ENCODE measurements around the gene ADD3. TPM values are rescaled to one million over a fixed set of nuclear protein-coding genes. Genes with fewer than 3 reads are reported as not detected.
"Not testable (repeated sequence)": the region's sequence is repeated elsewhere in the genome, so short reads cannot be mapped to it uniquely, and the experiment has no call there.

Gene ADD3
- total RNA-seq, 1 experiment from 2014 or later, result 14.1 TPM

- Histone ChIP-seq H3K27me3 (no peaks in the 10 kb centered on the region), H3K4me3 (no peak overlapping the region), H3K36me3 (no peaks in the 10 kb centered on the region), H3K9me3 (no peaks in the 10 kb centered on the region)
- no peak for DNase-seq
These were observed 28.9 kb downstream of the ADD3 start for GRCh38 chr10:110036640-110037039.

- Histone ChIP-seq H3K9me3 (no peaks in the 10 kb centered on the region), H3K4me3 (no peak overlapping the region), H3K27me3 (no peaks in the 10 kb centered on the region), H3K36me3 (no peaks in the 10 kb centered on the region)
- DNase-seq, result no peak
These were observed 31.5 kb downstream of the ADD3 start for GRCh38 chr10:110039254-110039653.

- Histone ChIP-seq H3K9me3 (no peaks in the 10 kb centered on the region), H3K27me3 (no peaks in the 10 kb centered on the region), H3K36me3 (no peaks in the 10 kb centered on the region), H3K4me3 (no peak overlapping the region)
- DNase-seq, result no peak
These were observed 32.3 kb downstream of the ADD3 start for GRCh38 chr10:110040108-110040507.

- no peaks in the 10 kb centered on the region for H3K36me3 ChIP-seq
- DNase-seq, result no peak
- no peaks in the 10 kb centered on the region for H3K9me3 ChIP-seq
- no peaks in the 10 kb centered on the region for H3K27me3 ChIP-seq
- no peak overlapping the region for H3K4me3 ChIP-seq
These were observed 33.1 kb downstream of the ADD3 start for GRCh38 chr10:110040767-110041478.

- Histone ChIP-seq H3K9me3 (no peaks in the 10 kb centered on the region), H3K4me3 (no peak overlapping the region), H3K36me3 (no peaks in the 10 kb centered on the region), H3K27me3 (no peaks in the 10 kb centered on the region)
- DNase-seq, result no peak
These were observed 33.7 kb downstream of the ADD3 start for GRCh38 chr10:110041479-110041829.

GRCh38 chr10:110042181-110042580 is 34.4 kb downstream of the ADD3 start:
- H3K27me3 ChIP-seq, result no peaks in the 10 kb centered on the region
- H3K36me3 ChIP-seq, result no peaks in the 10 kb centered on the region
- DNase-seq, result no peak
- H3K4me3 ChIP-seq, result no peak overlapping the region
- no peaks in the 10 kb centered on the region for H3K9me3 ChIP-seq

- H3K4me3 ChIP-seq, result no peak overlapping the region
- DNase-seq, result no peak
- no peaks in the 10 kb centered on the region for H3K36me3 ChIP-seq
These were observed 35.1 kb downstream of the ADD3 start for GRCh38 chr10:110042891-110043290.

GRCh38 chr10:110044681-110045080 is 36.9 kb downstream of the ADD3 start:
- H3K27me3 ChIP-seq, result no peaks in the 10 kb centered on the region
- H3K9me3 ChIP-seq, result peaks cover 5% of the 10 kb centered on the region; the same call in 1 of the 2 replicates
- no peak for DNase-seq
- no peak overlapping the region for H3K4me3 ChIP-seq
- H3K36me3 ChIP-seq, result no peaks in the 10 kb centered on the region

More at GRCh38 chr10:110042891-110043290, 35.1 kb downstream of the ADD3 start:
- H3K9me3 ChIP-seq, result no peaks in the 10 kb centered on the region
- no peaks in the 10 kb centered on the region for H3K27me3 ChIP-seq

GRCh38 chr10:110045772-110046171 is 38.0 kb downstream of the ADD3 start:
- H3K27me3 ChIP-seq, result no peaks in the 10 kb centered on the region
- H3K36me3 ChIP-seq, result no peaks in the 10 kb centered on the region
- H3K9me3 ChIP-seq, result peaks cover 5% of the 10 kb centered on the region; the same call in 1 of the 2 replicates
- DNase-seq, result no peak
- H3K4me3 ChIP-seq, result no peak overlapping the region

- H3K9me3 ChIP-seq, DNase-seq, H3K27me3 ChIP-seq, H3K4me3 ChIP-seq, H3K36me3 ChIP-seq: not testable (repeated sequence)
These were observed 40.4 kb downstream of the ADD3 start for GRCh38 chr10:110048145-110048544.

GRCh38 chr10:110048781-110049180 is 41.0 kb downstream of the ADD3 start:
- no peak overlapping the region for H3K4me3 ChIP-seq
- no peaks in the 10 kb centered on the region for H3K27me3 ChIP-seq
- DNase-seq, result no peak
- H3K9me3 ChIP-seq, result peaks cover 5% of the 10 kb centered on the region; the same call in 1 of the 2 replicates
- H3K36me3 ChIP-seq, result no peaks in the 10 kb centered on the region

- H3K9me3 ChIP-seq, H3K27me3 ChIP-seq: not testable (repeated sequence)
These were observed 42.3 kb downstream of the ADD3 start for GRCh38 chr10:110049889-110050591.

GRCh38 chr10:110051487-110051886 is 43.7 kb downstream of the ADD3 start:
- no peak for DNase-seq
- H3K4me3 ChIP-seq, result no peak overlapping the region
- peaks cover 5% of the 10 kb centered on the region; the same call in 1 of the 2 replicates for H3K9me3 ChIP-seq
- no peaks in the 10 kb centered on the region for H3K36me3 ChIP-seq
- H3K27me3 ChIP-seq, result no peaks in the 10 kb centered on the region

More at GRCh38 chr10:110049889-110050591, 42.3 kb downstream of the ADD3 start:
- DNase-seq, H3K36me3 ChIP-seq, H3K4me3 ChIP-seq: not testable (repeated sequence)

GRCh38 chr10:110052916-110053315 is 45.1 kb downstream of the ADD3 start:
- no peak overlapping the region for H3K4me3 ChIP-seq
- peaks cover 5% of the 10 kb centered on the region; the same call in 1 of the 2 replicates for H3K9me3 ChIP-seq
- no peaks in the 10 kb centered on the region for H3K27me3 ChIP-seq
- DNase-seq, result no peak
- no peaks in the 10 kb centered on the region for H3K36me3 ChIP-seq

GRCh38 chr10:110056822-110057221 is 49.0 kb downstream of the ADD3 start:
- H3K4me3 ChIP-seq, result no peak overlapping the region

GRCh38 chr10:110057456-110057855 is 49.7 kb downstream of the ADD3 start:
- H3K9me3 ChIP-seq, result no peaks in the 10 kb centered on the region
- no peak for DNase-seq
- no peaks in the 10 kb centered on the region for H3K36me3 ChIP-seq
- no peak overlapping the region for H3K4me3 ChIP-seq
- no peaks in the 10 kb centered on the region for H3K27me3 ChIP-seq

More at GRCh38 chr10:110056822-110057221, 49.0 kb downstream of the ADD3 start:
- no peaks in the 10 kb centered on the region for H3K36me3 ChIP-seq
- no peak for DNase-seq
- H3K27me3 ChIP-seq, result no peaks in the 10 kb centered on the region
- H3K9me3 ChIP-seq, result no peaks in the 10 kb centered on the region

GRCh38 chr10:110058212-110058611 is 50.4 kb downstream of the ADD3 start:
- no peaks in the 10 kb centered on the region for H3K27me3 ChIP-seq
- H3K9me3 ChIP-seq, result no peaks in the 10 kb centered on the region
- DNase-seq, result no peak
- no peak overlapping the region for H3K4me3 ChIP-seq
- H3K36me3 ChIP-seq, result no peaks in the 10 kb centered on the region

- H3K27me3 ChIP-seq, result no peaks in the 10 kb centered on the region
- no peak for DNase-seq
- no peaks in the 10 kb centered on the region for H3K36me3 ChIP-seq
- H3K9me3 ChIP-seq, result no peaks in the 10 kb centered on the region
- no peak overlapping the region for H3K4me3 ChIP-seq
These were observed 52.1 kb downstream of the ADD3 start for GRCh38 chr10:110059925-110060324.

Data from MG63 (cell line).